ENCODE data around the gene HDAC2.
"Not testable (repeated sequence)": the region's sequence is repeated elsewhere in the genome, so short reads cannot be mapped to it uniquely, and the experiment has no call there.

Gene HDAC2

DNA sequence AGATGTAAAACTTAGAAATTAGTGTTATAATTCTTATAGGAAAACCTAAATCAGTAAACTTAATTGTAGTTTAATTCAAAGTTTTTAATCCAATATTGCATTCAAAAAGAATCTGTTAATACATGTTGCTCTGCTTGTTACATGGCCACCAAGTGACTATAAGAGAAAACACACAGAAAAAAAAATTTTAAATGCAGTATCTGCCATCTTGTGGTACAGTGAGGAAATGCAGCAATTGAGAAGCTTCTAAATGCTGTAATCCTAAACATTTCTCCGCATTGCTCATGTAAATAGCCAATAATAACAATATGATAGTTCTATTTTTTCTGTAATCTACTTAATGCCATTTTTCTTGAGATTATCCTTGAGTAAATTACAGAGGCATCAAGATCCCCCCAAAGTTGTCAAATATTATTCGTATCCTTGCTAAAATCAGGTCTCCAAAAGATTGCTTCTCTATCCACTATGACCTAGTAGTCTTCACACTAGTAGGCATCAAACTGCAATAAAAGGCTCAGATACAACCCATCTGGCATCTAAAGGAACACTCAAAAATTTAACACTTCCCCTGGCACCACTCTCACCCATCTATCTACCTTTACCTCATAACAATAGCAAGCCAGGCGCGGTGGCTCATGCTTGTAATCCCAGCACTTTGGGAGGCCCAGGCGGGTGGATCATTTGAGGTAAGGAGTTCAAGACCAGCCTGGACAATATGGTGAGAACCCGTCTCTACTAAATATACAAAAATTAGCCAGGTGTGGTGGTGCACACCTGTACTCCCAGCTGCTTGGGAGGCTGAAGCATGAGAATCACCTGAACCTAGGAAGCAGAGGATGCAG lies 34.6 kb downstream of the HDAC2 start:
- no peaks in the 10 kb centered on the region for H3K4me1 ChIP-seq (ENCODE audit: insufficient read depth, low read length)
- no peak overlapping the region for H3K27ac ChIP-seq (ENCODE audit: low read depth, low read length)
- 92% methylated on average over 6 of the region's 6 CpGs for WGBS
- H3K4me3 ChIP-seq (ENCODE audit: low read length), result no peak overlapping the region
- H3K36me3 ChIP-seq (ENCODE audit: insufficient read depth, low read length), result peaks cover 53% of the 10 kb centered on the region
- no peaks in the 10 kb centered on the region for H3K27me3 ChIP-seq (ENCODE audit: insufficient read depth, low read length)
- H3K9ac ChIP-seq (ENCODE audit: low read depth, low read length), result no peak overlapping the region
- H3K9me3 ChIP-seq (ENCODE audit: insufficient read depth, low read depth, low read length), result peaks cover 3% of the 10 kb centered on the region; the same call in 1 of the 2 replicates

- H3K9ac ChIP-seq (ENCODE audit: low read depth, low read length), result no peak overlapping the region
- H3K27ac ChIP-seq (ENCODE audit: low read depth, low read length), result no peak overlapping the region
- H3K4me3 ChIP-seq (ENCODE audit: low read length), result no peak overlapping the region
- H3K4me1 ChIP-seq (ENCODE audit: insufficient read depth, low read length), result no peaks in the 10 kb centered on the region
- H3K9me3 ChIP-seq (ENCODE audit: insufficient read depth, low read depth, low read length), result peaks cover 13% of the 10 kb centered on the region; the same call in 1 of the 2 replicates
- H3K27me3 ChIP-seq (ENCODE audit: insufficient read depth, low read length), result no peaks in the 10 kb centered on the region
- H3K36me3 ChIP-seq (ENCODE audit: insufficient read depth, low read length), result peaks cover 31% of the 10 kb centered on the region
- 96% methylated on average over 2 of the region's 2 CpGs for WGBS
These were observed 36.8 kb downstream of the HDAC2 start for GRCh38 chr6:113934101-113934500.

GRCh38 chr6:113931907-113932306 lies 39.0 kb downstream of the HDAC2 start:
- not testable (repeated sequence) for H3K9ac ChIP-seq (ENCODE audit: low read depth, low read length); H3K27ac ChIP-seq (ENCODE audit: low read depth, low read length); H3K4me1 ChIP-seq (ENCODE audit: insufficient read depth, low read length); H3K27me3 ChIP-seq (ENCODE audit: insufficient read depth, low read length); H3K4me3 ChIP-seq (ENCODE audit: low read length)
- WGBS, result 92% methylated on average over 23 of the region's 23 CpGs
- H3K36me3 ChIP-seq (ENCODE audit: insufficient read depth, low read length), result peaks cover 20% of the 10 kb centered on the region
- peaks cover 13% of the 10 kb centered on the region; the same call in 1 of the 2 replicates for H3K9me3 ChIP-seq (ENCODE audit: insufficient read depth, low read depth, low read length)

- Histone ChIP-seq H3K4me1 (ENCODE audit: insufficient read depth, low read length) (no peaks in the 10 kb centered on the region), H3K4me3 (ENCODE audit: low read length) (no peak overlapping the region), H3K9me3 (ENCODE audit: insufficient read depth, low read depth, low read length) (peaks cover 13% of the 10 kb centered on the region; the same call in 1 of the 2 replicates), H3K27ac (ENCODE audit: low read depth, low read length) (no peak overlapping the region), H3K27me3 (ENCODE audit: insufficient read depth, low read length) (no peaks in the 10 kb centered on the region), H3K36me3 (ENCODE audit: insufficient read depth, low read length) (peaks cover 14% of the 10 kb centered on the region), H3K9ac (ENCODE audit: low read depth, low read length) (no peak overlapping the region)
These were observed 40.8 kb downstream of the HDAC2 start for GRCh38 chr6:113930183-113930582.

- 92% methylated on average over 2 of the region's 2 CpGs for WGBS
- H3K9ac ChIP-seq (ENCODE audit: low read depth, low read length), result no peak overlapping the region
- H3K9me3 ChIP-seq (ENCODE audit: insufficient read depth, low read depth, low read length), result peaks cover 10% of the 10 kb centered on the region; the same call in 1 of the 2 replicates
- no peaks in the 10 kb centered on the region for H3K36me3 ChIP-seq (ENCODE audit: insufficient read depth, low read length)
- no peak overlapping the region for H3K4me3 ChIP-seq (ENCODE audit: low read length)
- H3K27ac ChIP-seq (ENCODE audit: low read depth, low read length), result no peak overlapping the region
- H3K27me3 ChIP-seq (ENCODE audit: insufficient read depth, low read length), result no peaks in the 10 kb centered on the region
- no peaks in the 10 kb centered on the region for H3K4me1 ChIP-seq (ENCODE audit: insufficient read depth, low read length)
These were observed 43.9 kb downstream of the HDAC2 start for GRCh38 chr6:113927001-113927400.

- WGBS, result no CpG with 5 or more reads among the region's 2 CpGs
- Histone ChIP-seq H3K27ac (ENCODE audit: low read depth, low read length) (no peak overlapping the region), H3K9me3 (ENCODE audit: insufficient read depth, low read depth, low read length) (peaks cover 7% of the 10 kb centered on the region; the same call in 1 of the 2 replicates), H3K27me3 (ENCODE audit: insufficient read depth, low read length) (no peaks in the 10 kb centered on the region), H3K4me3 (ENCODE audit: low read length) (no peak overlapping the region), H3K9ac (ENCODE audit: low read depth, low read length) (no peak overlapping the region), H3K36me3 (ENCODE audit: insufficient read depth, low read length) (no peaks in the 10 kb centered on the region), H3K4me1 (ENCODE audit: insufficient read depth, low read length) (0 out of 2 replicates have a peak, but pooled peaks cover 8% of the 10 kb centered on the region)
These were observed 45.6 kb downstream of the HDAC2 start for GRCh38 chr6:113925378-113925777.

GRCh38 chr6:113924312-113924723 lies 46.6 kb downstream of the HDAC2 start:
- H3K27ac ChIP-seq (ENCODE audit: low read depth, low read length), result no peak overlapping the region
- H3K4me1 ChIP-seq (ENCODE audit: insufficient read depth, low read length), result 0 out of 2 replicates have a peak, but pooled peaks cover 8% of the 10 kb centered on the region
- H3K27me3 ChIP-seq (ENCODE audit: insufficient read depth, low read length), result no peaks in the 10 kb centered on the region
- no peaks in the 10 kb centered on the region for H3K9me3 ChIP-seq (ENCODE audit: insufficient read depth, low read depth, low read length)
- H3K36me3 ChIP-seq (ENCODE audit: insufficient read depth, low read length), result no peaks in the 10 kb centered on the region
- no peak overlapping the region for H3K4me3 ChIP-seq (ENCODE audit: low read length)
- no peak overlapping the region for H3K9ac ChIP-seq (ENCODE audit: low read depth, low read length)

DNA sequence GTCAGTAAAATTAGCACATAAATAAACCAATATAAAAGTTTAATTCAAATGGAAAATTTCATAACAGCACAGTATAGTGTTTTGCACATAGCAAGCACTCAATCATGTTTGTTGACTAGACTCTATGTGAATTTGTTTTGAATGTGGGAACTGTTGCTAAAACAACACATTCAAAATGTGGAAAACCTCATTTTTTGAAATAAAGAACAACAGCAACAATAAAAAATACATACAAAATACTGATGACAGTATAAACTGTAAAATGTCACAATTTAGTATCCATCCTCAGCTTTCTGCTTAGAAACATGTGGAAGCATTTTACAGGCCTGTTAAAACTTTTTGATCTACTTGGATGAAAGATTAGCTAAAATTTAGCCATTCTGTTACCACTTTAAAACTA lies 47.4 kb downstream of the HDAC2 start:
- Histone ChIP-seq H3K9me3 (ENCODE audit: insufficient read depth, low read depth, low read length) (no peaks in the 10 kb centered on the region), H3K4me1 (ENCODE audit: insufficient read depth, low read length) (0 out of 2 replicates have a peak, but pooled peaks cover 8% of the 10 kb centered on the region), H3K27me3 (ENCODE audit: insufficient read depth, low read length) (no peaks in the 10 kb centered on the region), H3K4me3 (ENCODE audit: low read length) (no peak overlapping the region), H3K27ac (ENCODE audit: low read depth, low read length) (no peak overlapping the region), H3K36me3 (ENCODE audit: insufficient read depth, low read length) (no peaks in the 10 kb centered on the region), H3K9ac (ENCODE audit: low read depth, low read length) (no peak overlapping the region)

DNA sequence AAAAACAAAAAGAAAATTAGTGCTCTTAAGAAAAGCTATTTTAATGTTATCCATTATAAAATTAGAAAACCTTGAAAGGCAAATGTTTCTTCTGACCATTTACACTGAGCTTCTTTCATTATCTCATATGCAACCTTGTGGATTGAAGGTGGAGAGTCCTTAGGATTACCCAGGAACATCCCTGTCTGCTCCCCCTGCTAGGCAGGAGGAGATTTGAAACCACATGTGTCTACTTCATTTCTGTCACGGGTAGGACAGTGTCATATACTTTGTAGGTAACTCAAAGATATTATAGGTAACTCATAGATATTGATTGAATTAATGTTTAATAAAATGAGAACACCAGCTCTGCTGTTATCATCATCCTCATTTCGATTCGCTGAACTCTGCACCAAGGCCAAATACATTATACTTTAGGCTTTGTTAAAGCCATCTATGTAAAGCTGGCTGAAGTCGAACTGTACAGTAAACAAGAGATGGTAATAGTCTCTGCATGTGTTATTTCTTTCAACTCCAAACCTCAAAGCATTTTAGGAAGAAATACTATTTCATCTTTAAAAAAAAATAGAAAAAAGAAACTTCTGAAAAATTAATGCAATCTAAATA lies 49.5 kb downstream of the HDAC2 start:
- Histone ChIP-seq H3K27ac (ENCODE audit: low read depth, low read length) (no peak overlapping the region), H3K36me3 (ENCODE audit: insufficient read depth, low read length) (no peaks in the 10 kb centered on the region), H3K4me3 (ENCODE audit: low read length) (no peak overlapping the region), H3K9me3 (ENCODE audit: insufficient read depth, low read depth, low read length) (no peaks in the 10 kb centered on the region), H3K9ac (ENCODE audit: low read depth, low read length) (no peak overlapping the region), H3K27me3 (ENCODE audit: insufficient read depth, low read length) (no peaks in the 10 kb centered on the region), H3K4me1 (ENCODE audit: insufficient read depth, low read length) (0 out of 2 replicates have a peak, but pooled peaks cover 8% of the 10 kb centered on the region)
- WGBS, result 100% methylated on average over 2 of the region's 4 CpGs

GRCh38 chr6:113920663-113921267 lies 50.2 kb downstream of the HDAC2 start:
- H3K4me3 ChIP-seq (ENCODE audit: low read length), result no peak overlapping the region
- H3K9ac ChIP-seq (ENCODE audit: low read depth, low read length), result no peak overlapping the region
- WGBS, result 85% methylated on average over 3 of the region's 3 CpGs
- H3K27me3 ChIP-seq (ENCODE audit: insufficient read depth, low read length), result no peaks in the 10 kb centered on the region
- H3K36me3 ChIP-seq (ENCODE audit: insufficient read depth, low read length), result no peaks in the 10 kb centered on the region
- 0 out of 2 replicates have a peak, but pooled peaks cover 8% of the 10 kb centered on the region for H3K4me1 ChIP-seq (ENCODE audit: insufficient read depth, low read length)
- no peaks in the 10 kb centered on the region for H3K9me3 ChIP-seq (ENCODE audit: insufficient read depth, low read depth, low read length)
- H3K27ac ChIP-seq (ENCODE audit: low read depth, low read length), result no peak overlapping the region

DNA sequence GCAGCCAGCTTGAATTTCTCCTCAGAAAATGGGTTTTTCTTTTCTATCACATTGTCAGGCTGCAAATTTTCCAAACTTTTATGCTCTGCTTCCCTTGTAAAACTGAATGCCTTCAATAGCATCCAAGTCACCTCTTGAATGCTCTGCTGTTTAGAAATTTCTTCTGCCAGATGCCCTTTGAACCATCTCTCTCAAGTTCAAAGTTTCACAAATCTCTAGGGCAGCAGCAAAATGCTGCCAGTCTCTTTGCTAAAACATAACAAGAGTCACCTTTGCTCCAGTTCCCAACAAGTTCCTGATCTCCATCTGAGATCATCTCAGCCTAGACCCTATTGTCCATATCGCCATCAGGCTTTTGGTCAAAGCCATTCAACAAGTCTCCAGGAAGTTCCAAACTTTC lies 60.7 kb downstream of the HDAC2 start:
- not testable (repeated sequence) for H3K4me3 ChIP-seq (ENCODE audit: low read length)
- 88% methylated on average over 1 of the region's 1 CpG for WGBS

More for the DNA sequence above, 60.7 kb downstream of the HDAC2 start:
- H3K9ac ChIP-seq (ENCODE audit: low read depth, low read length); H3K27ac ChIP-seq (ENCODE audit: low read depth, low read length); H3K4me1 ChIP-seq (ENCODE audit: insufficient read depth, low read length); H3K27me3 ChIP-seq (ENCODE audit: insufficient read depth, low read length); H3K9me3 ChIP-seq (ENCODE audit: insufficient read depth, low read depth, low read length); H3K36me3 ChIP-seq (ENCODE audit: insufficient read depth, low read length): not testable (repeated sequence)

Measured in HUES64 (cell line).